GM18499 (cell line): ENCODE measurements around the gene PLVAP.

Experiments
- ATAC-seq: cut with Tn5 transposase; IDR thresholded peaks from one replicate; pipeline ENCODE4 v1.9.1; 2021; ENCODE audit warnings: moderate number of reproducible peaks; ENCODE audit not compliant: insufficient read depth, unreplicated experiment

The PLVAP gene

DNA sequence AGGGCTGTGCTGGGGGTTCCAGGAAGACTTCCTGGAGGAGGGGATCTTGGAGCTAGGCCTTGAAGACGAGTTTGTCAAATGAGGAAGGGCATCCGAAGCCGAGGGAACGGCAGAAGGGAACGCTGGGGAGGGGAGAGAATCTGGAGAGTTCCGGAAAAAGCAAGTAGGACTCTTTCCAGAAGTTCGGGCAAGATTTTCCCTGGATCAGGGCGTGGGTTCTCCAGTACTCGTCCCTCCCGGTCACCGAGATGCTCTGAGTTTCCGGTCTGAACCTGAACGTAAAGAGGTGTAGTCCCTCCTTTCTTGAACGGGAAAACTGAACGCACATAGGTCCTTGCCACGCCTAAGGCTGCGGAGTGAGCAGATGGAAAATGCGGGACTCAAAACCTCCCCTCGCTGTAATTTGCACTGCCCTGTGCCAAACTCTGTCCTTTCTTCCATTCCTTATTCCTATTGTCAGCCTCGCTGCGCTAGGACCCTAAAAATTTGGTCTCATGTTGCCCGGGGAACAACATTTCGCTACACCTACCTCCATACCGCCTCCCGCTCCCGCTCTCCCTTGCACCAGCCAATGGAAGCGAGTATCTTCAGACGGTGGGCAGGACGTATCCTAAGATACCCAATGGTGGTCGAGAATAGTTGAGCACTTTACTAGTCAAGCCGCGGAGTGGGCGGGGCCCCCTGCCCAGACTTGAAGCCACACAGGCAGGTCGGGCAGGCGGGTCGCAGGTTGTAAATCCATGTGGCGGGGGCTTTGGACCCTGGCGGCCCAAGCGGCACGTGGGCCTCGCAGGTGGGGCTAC lies 40.1 kb downstream of the PLVAP start, which contains the start of gene GTPBP3:
Gene GTPBP3, plus strand, starts transcription at position 682 of the 803 bp plus-strand sequence. Its CDS starts 59 bp downstream, at position 741.
- peak; percentile 48 for ATAC-seq

DNA sequence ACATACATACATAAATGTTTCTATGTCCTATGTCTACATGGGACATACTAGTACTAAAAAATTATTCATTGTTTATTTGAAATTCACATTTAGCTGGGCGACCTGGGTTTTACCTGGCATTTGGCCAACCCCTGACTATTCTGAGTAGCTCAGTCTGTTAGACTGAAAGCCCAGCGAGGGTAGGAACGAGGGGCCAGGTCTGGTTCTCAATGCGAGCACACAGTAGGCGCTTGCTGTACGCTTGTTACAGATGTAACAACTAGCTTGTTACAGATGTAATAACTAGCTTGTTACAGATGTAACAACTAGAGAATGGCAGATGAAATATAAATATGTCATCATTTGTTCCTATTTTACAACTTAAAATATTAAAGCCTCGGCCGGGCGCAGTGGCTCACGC lies 41.6 kb downstream of the PLVAP start:
- ATAC-seq: no peak

- no peak for ATAC-seq
Measured at GRCh38 chr19:17334414-17335409, 42.4 kb downstream of the PLVAP start, which contains the start of gene ANO8. Gene ANO8, minus strand, starts transcription at chr19:17334855. Its CDS starts 185 bp downstream, at chr19:17334670.

DNA sequence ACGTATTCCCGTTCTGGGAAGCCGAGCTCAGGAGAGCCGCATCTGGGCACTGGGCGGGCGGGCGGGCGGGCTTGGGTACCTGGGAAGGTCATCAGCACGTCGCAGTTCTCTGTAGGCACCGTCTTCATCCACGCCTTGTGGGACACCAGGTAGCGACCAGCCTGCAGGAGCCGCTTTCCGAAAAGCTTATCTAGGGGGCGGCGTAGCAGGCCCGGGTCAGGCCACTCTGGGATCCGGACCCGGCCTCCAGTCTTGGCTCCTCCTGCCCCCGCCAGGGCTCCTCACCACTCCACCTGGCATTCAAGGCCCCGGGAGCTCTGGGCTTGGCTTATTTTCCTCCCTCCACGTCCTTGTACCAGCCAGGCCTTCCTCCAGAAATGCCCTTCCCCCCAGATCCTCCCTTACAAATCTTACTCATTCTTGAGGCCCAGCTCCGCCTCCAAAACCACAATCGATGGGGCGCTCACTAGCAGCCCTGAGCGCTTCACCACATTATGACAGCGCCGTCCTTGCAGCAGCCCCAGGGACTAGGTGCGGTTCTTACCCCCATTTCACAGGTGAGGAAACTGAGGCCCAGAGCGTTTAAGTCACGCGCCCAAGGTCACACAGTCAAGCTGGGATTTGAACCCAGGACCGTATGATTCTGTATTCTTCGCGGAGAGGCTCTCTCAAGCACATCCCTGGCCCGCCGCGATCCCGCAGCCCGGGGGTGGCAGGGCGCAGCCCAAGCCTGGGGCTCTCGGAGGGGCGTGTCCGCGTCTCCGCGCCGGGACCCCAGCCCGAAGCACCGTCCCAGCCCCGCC lies 43.3 kb downstream of the PLVAP start:
- no peak for ATAC-seq

DNA sequence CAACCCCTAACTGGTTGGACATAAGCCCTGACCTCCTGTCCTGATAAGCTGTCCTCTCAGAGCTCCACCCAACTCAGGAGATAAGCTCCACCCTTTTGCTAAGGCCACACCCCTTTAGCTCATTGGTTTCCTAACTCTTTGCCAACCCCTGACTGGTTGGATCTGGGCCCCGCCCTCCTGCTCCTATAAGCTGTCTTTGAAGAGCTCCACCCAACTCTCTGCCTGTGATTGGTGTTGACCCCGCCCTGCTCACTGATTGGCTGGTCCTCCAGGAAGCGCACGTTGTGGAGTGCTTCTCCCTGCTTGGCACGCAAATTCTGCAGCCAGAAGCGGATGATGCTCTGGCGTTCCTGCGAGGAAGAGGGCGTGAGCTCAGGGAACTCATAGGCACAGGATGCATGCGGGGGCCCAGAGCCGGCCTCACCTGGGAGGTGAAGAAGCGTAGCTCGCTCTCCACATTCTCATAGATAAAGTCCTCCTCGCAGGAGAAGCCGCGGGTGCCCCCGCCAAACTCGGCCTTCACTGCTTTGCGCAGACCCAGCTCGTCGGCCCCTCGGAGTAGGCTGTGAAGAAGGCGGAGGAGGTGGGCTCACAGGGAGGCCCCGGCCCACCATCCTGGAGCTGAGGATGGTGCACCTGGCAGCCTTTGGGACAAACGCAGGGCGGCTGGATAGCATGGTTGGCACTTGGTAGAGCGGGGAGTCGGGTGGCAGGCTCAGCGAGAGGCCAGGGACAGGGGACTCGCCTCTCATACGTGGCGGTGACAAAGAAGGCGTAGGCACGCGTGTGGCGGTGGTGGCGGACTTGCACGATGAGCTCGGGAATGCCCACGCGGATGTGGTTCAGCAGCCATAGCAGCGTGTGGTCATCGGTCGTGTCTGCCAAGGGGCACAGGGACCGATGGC lies 44.2 kb downstream of the PLVAP start:
- no peak for ATAC-seq

DNA sequence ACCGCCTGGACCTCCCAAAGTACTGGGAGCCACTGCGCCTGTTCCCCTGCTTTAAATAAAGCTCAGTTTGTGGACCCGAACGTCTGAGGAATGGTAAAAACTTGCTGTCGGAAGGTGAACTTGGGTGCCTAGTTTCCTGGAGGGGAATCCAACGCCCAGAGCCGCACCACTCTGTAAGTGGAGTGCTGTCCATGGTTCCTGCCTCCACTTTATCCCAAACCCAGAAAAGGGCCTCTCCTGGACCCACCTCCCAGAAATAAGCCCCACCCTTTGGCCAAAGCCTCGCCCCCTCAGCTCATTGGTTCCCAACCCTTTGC lies 44.8 kb downstream of the PLVAP start:
- no peak for ATAC-seq

DNA sequence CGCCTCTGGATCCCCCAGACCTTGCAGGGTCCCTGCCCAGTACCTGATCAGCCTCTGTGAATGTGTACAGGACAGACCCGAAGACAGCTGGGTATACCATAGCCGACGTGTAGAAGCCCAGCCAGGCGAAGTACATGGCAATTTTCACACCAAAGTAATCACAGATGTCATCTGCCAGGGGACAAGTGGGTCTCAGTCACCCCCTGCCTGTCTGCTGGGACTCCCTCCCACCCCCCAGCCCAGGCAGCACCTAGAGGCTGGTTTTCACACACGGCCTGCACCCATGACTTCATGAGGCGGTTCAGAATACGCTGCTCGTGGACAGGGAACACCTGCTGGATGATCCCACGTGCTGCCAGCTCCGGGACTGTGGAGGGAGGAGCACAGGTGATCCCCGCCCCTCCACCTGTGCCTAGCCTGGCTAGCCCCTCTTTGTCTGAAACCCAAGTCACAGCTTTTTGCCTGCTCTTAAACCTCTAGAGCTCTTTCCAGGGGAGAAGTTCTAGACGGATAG lies 46.0 kb downstream of the PLVAP start:
- no peak for ATAC-seq

DNA sequence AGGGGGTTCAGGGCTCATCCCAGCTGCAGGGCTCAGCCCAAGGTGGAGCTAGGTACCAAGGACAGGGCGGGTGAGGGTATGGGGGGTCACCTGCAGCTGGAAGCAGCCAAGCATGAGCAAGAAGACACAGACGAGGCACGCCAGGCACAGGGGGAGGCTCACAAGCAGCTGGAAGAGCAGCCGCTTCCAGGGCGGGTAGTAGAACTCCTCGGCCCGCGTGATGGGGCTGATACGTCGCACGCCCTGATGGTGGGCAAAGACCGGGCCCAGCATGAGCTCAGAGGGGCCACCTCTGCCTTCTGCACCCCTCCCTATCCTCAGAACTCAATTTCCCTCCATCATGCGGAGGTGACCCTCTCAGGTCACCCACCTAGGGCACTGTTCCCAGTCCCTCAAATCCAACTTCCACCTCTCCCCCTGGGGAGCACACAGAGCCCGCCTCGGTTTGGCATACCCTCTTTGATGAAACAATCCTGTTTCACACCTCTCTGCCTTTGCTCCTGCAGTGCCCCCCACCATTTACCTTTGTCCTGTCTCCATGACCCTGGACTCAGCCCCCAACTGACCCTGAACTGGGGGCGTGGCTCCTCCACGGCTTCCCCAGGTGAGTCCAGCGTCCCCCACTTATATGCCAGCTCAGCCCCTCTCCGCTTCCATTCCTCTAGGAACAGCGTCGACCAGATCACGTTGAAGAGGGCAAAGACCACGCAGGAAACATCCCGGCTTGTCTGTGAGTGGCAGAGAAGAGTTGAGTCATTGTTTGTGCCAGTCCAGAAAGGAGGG lies 46.7 kb downstream of the PLVAP start:
- no peak for ATAC-seq

DNA sequence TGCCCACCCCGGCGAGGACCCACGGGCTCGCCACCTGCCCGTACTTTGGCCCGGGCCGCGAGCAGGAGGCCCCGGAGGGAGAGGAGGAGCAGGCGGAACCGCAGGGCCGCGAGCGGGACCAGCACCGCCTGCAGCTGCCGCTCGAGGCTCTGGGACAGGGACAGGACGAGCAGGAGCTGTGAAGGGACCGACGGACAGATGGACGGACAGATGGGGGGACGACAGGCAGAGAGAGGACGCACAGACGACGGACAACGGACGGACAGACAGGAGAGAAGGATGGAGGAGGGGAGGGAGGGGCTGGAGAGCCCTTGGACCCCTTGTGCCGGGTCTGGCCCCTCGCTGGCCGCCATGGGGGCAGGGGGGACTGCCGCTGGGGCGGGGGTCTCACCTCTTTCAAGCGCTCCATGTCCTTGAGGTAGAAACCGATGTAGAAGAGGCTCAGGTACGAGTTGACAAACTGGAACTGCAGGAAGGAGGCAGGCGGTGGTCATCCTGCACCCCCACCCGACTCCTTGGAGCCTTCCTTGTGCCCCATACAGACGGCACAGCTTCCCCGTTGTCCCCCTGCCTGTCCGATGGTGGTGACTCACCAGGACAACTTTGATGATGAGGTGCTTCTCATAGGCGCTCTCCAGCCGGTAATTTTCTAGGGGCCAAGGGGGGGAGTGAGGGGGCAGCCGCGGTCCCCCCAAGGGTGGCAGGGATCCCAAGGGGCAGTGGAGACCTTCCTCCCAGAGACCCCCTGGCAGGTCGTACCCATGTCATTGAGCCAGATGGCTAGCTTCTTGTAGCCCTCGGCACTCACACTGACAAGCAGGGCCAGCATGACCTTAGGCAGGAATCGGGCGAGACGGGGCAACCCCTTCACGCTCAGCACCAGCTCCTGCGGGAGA lies 47.5 kb downstream of the PLVAP start:
- no peak for ATAC-seq

GRCh38 chr19:17328517-17329365 lies 48.4 kb downstream of the PLVAP start:
- no peak for ATAC-seq

DNA sequence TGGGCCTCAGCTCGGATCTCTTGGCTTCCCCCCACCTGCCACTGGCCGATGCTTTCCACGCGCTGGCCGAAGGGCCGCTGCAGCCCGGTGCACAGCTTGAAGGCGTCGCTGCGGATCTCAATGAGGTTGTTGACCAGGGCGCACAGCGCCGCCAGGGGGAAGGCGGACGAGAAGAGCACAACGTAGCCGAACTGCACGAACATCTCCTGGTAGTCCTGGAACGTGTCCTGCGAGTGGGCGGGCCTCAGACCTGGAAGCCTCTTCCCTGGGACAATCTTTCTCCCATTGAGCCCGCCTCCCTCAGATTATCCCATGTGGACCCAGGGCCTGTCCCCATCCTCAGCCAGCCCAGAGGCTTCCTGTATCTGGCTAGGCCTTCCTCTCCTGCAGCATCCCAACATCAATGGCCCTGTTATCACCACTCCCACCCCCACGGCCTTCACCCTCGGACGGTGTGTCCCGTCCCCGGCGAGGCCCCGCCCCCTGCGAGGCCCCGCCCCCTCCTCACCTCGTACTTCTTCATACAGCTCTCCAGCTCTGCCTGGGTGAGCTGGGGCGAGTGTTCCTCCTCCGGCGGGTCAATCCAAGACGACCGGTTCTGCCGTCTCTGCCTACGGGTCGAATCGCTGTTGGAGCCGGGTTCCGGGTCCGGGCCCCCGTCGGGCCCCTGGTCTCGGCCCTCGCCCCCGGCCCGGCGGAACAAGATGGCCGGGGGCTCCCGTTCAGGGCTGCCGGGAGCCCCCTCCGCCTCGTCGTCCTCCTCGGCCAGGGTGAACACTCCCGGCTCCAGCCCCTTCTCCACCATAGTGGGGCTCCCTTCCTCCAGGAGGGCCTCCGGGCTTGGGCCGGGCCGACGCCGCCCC lies 49.3 kb downstream of the PLVAP start:
- no peak for ATAC-seq

GRCh38 chr19:17327068-17327653 lies 50.0 kb downstream of the PLVAP start:
- no peak for ATAC-seq

GRCh38 chr19:17326595-17326966 lies 50.6 kb downstream of the PLVAP start:
- no peak for ATAC-seq

DNA sequence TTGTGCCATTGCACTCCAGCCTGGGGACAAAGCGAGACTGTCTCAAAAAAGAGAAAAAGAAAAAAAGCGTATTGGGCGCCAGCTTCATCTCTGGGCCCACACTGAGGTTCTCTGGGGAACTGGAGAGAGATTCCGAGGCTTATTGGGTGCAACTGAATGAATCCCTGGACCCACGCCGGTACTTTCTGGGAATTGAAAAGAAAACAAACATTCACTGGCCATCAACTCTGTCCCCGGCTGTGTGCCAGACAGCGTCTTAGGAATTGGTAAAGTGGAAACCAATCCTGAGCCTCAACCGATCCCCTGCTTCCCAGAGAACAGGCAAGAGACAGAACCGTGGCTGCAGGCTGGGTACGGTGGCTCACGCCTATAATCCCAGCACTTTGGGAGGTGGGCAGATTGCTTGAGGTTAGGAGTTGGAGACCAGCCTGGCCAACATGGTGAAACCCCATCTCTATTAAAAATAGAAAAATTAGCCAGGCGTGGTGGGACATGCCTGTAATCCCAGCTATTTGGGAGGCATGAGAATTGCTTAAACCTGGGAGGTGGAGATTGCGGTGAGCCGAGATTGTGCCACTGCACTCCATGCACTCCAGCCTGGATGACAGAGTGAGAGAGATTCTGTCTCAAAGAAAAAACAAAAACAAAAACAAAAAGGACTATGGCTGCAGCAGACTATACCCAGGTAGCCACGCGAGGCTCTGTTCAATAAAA lies 51.1 kb downstream of the PLVAP start:
- ATAC-seq: no peak

- ATAC-seq: no peak
Measured at GRCh38 chr19:17325133-17325532, 52.0 kb downstream of the PLVAP start.
